HepG2 (cell line): ENCODE measurements around the gene P2RY2. TPM values are rescaled to one million over a fixed set of nuclear protein-coding genes. Genes with fewer than 3 reads are reported as not detected.

Source experiments
- GABPB1 ChIP-seq: IDR thresholded peaks from 2 replicates; pipeline ENCODE4 v1.6.1; 2016; ENCODE audit warnings: mild to moderate bottlenecking, missing genetic modification reagents, moderate library complexity, missing compliant biosample characterization
- HOXA7 ChIP-seq: sonication (generic); formaldehyde crosslinking; IDR thresholded peaks from 2 replicates; pipeline ENCODE4 v1.8.1; 2022; ENCODE audit warnings: mild to moderate bottlenecking, missing genetic modification reagents, moderate library complexity
- PCBP2 ChIP-seq: fragments of 200-400 bp; formaldehyde crosslinking; optimal IDR thresholded peaks from 2 replicates; pipeline ENCODE3; 2018; ENCODE audit warnings: low read length, low read depth; ENCODE audit not compliant: poor library complexity, severe bottlenecking
- PTBP1 ChIP-seq: fragments of 200-400 bp; formaldehyde crosslinking; IDR thresholded peaks from 2 replicates; pipeline ENCODE4 v1.6.1; 2018; ENCODE audit warnings: low read length, low read depth; ENCODE audit not compliant: poor library complexity, severe bottlenecking
- RFXAP ChIP-seq: sonication (generic); formaldehyde crosslinking; IDR thresholded peaks from 2 replicates; pipeline ENCODE4 v1.4.0; 2020; ENCODE audit warnings: missing genetic modification reagents, borderline replicate concordance
- SETDB1 ChIP-seq: sonication (generic); formaldehyde crosslinking; IDR thresholded peaks from 2 replicates; pipeline ENCODE4 v1.5.1; 2020; ENCODE audit warnings: missing genetic modification reagents, mild to moderate bottlenecking, borderline replicate concordance
- SIN3A ChIP-seq: IDR thresholded peaks from 2 replicates; pipeline ENCODE4 v1.6.1; 2011; ENCODE audit warnings: low read depth, mild to moderate bottlenecking, control low read depth, low read length, borderline replicate concordance
- THAP11 ChIP-seq: IDR thresholded peaks from 2 replicates; pipeline ENCODE4 v1.6.1; 2016; ENCODE audit warnings: missing biosample characterization, missing genetic modification reagents
- USF2 ChIP-seq, 2 experiments: sonication (generic) in 1 of 2; formaldehyde crosslinking in 1 of 2; IDR thresholded peaks; 2 replicates each; pipeline versions ENCODE4 v1.5.1 to v1.6.1; 2011 to 2020; ENCODE audit warnings: borderline replicate concordance in 1 of 2, low read depth in 1 of 2, low read length in 1 of 2, mild to moderate bottlenecking in 1 of 2, missing genetic modification reagents in 1 of 2, moderate library complexity in 1 of 2
- ZNF160 ChIP-seq: sonication (generic); formaldehyde crosslinking; IDR thresholded peaks from 2 replicates; pipeline ENCODE4 v1.8.0; 2022; ENCODE audit warnings: mild to moderate bottlenecking, inconsistent platforms, missing genetic modification reagents
- ZNF333 ChIP-seq: sonication (generic); formaldehyde crosslinking; IDR thresholded peaks from 2 replicates; pipeline ENCODE4 v1.4.0; 2020; ENCODE audit warnings: mild to moderate bottlenecking, missing genetic modification reagents, borderline replicate concordance
- ZNF558 ChIP-seq: sonication (generic); formaldehyde crosslinking; IDR thresholded peaks from 2 replicates; pipeline ENCODE4 v1.9.0; 2022; ENCODE audit warnings: mild to moderate bottlenecking, missing genetic modification reagents, borderline replicate concordance
- ZNF562 ChIP-seq: sonication (generic); formaldehyde crosslinking; IDR thresholded peaks from 2 replicates; pipeline ENCODE4 v1.8.0; 2022; ENCODE audit warnings: missing genetic modification reagents, borderline replicate concordance
- ZNF766 ChIP-seq: sonication (generic); formaldehyde crosslinking; IDR thresholded peaks from 2 replicates; pipeline ENCODE4 v1.5.0; 2020; ENCODE audit warnings: missing genetic modification reagents, borderline replicate concordance
- ZNF878 ChIP-seq: sonication (generic); formaldehyde crosslinking; IDR thresholded peaks from 2 replicates; pipeline ENCODE4 v1.8.1; 2023; ENCODE audit warnings: mild to moderate bottlenecking, missing genetic modification reagents, moderate library complexity
- ZNF879 ChIP-seq: sonication (generic); formaldehyde crosslinking; IDR thresholded peaks from 2 replicates; pipeline ENCODE4 v1.8.1; 2023; ENCODE audit warnings: missing genetic modification reagents
- polyA plus RNA-seq, 8 experiments: library from polyadenylated mRNA; depleted of rRNA in 3 of 8; stranded (reverse) in 7 of 8; unstranded in 1 of 8; fragments of >200 nt; fragmentation: Illumina TruSeq in 4 of 8; extraction: Trizol in 4 of 8; gene quantifications; 2 replicates each; pipeline versions ENCODE4 v1.2.1 to v1.2.3, GENCODE V29; 2011 to 2016; ENCODE audit warnings: low read depth in 4 of 8, missing spikeins in 1 of 8, mixed read lengths in 1 of 8; ENCODE audit not compliant: insufficient read depth in 1 of 8
- total RNA-seq, 5 experiments: library from RNA; depleted of rRNA; stranded (reverse); fragments of >200 nt; fragmentation: Illumina TruSeq; extraction: Trizol; gene quantifications; 2 replicates each; pipeline ENCODE4 v1.2.3, GENCODE V29; 2016; ENCODE audit warnings: low read depth in 1 of 5
- TF ChIP-seq, protein P1 (sequence below): sonication (generic); formaldehyde crosslinking; IDR thresholded peaks from 2 replicates; pipeline ENCODE4 v1.4.0; 2020; ENCODE audit warnings: low read depth, missing genetic modification reagents
- TF ChIP-seq, protein P2 (sequence below): sonication (generic); formaldehyde crosslinking; IDR thresholded peaks from 2 replicates; pipeline ENCODE4 v1.5.0; 2020; ENCODE audit warnings: missing genetic modification reagents
- TF ChIP-seq, protein P3 (sequence below): sonication (generic); formaldehyde crosslinking; IDR thresholded peaks from 2 replicates; pipeline ENCODE4 v1.4.0; 2020; ENCODE audit warnings: missing genetic modification reagents

Gene P2RY2
- total and polyA plus RNA-seq, 2 of the 13 experiments (the other 11 are each of a cell fraction or from before 2014, with no cell fraction given) = 0.95 to 3.1 TPM

DNA sequence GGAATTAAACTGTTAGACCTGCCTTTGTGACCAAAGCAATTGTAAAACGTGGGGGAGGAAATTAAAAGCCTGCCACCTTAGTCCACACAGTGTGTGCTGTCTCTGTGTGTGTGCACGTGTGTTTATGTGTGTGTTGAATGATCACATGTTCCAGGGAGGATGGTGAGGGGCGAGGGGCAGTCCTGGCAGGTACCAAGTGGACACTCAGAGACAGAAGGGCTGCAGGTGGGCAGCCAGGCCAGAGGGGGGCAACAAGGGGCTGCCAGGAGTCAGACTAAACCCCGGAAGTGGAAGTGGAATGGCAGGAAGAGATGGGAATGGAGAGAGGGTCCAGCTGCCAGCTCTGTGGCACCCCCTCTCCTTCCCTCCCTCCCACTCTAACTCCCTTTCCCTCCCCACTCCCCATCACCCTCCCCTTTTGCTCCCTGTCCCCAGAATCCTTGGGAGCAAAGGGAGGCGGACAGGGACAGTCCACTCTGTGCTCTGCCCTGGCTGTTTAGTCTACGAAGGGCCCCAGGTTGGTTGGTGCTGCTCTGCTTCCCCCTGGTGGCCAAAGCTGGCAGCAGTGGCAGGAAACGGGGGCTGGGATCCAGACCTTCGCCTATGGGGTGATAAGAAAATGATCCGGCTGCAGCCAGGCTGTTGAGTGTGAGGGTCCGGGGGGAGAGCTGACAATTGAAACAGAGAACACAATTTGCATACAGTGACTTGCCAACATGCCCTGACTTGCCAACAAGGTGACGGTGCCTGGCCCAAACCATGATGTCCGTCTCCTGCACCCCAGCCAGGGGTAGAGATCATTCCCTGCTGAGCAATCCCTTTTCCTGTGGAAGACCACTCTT is 24.4 kb downstream of the P2RY2 start (continued):
- TF ChIP-seq PTBP1 (no peak), THAP11 (CRISPR knock-in tag) (peak; percentile 81), ZNF558 (CRISPR knock-in tag) (no peak), ZNF160 (CRISPR knock-in tag) (no peak), USF2 (IDR thresholded peaks at IDR 0.05; ENCODE audit: low read depth, low read length) (no peak), USF2 (CRISPR knock-in tag; IDR thresholded peaks at IDR 0.05; ENCODE audit: borderline replicate concordance) (no peak), GABPB1 (CRISPR knock-in tag) (peak; percentile 91), HOXA7 (CRISPR knock-in tag) (no peak), SIN3A (peak; percentile 45; the same call in 1 of the 2 replicates), ZNF766 (CRISPR knock-in tag) (no peak), ZNF333 (CRISPR knock-in tag) (no peak), ZNF879 (CRISPR knock-in tag) (no peak), SETDB1 (CRISPR knock-in tag) (no peak), ZNF878 (CRISPR knock-in tag) (no peak), RFXAP (CRISPR knock-in tag) (no peak), PCBP2 (peak; percentile 74), ZNF562 (CRISPR knock-in tag) (no peak)
- TF ChIP-seq, protein P1, sequence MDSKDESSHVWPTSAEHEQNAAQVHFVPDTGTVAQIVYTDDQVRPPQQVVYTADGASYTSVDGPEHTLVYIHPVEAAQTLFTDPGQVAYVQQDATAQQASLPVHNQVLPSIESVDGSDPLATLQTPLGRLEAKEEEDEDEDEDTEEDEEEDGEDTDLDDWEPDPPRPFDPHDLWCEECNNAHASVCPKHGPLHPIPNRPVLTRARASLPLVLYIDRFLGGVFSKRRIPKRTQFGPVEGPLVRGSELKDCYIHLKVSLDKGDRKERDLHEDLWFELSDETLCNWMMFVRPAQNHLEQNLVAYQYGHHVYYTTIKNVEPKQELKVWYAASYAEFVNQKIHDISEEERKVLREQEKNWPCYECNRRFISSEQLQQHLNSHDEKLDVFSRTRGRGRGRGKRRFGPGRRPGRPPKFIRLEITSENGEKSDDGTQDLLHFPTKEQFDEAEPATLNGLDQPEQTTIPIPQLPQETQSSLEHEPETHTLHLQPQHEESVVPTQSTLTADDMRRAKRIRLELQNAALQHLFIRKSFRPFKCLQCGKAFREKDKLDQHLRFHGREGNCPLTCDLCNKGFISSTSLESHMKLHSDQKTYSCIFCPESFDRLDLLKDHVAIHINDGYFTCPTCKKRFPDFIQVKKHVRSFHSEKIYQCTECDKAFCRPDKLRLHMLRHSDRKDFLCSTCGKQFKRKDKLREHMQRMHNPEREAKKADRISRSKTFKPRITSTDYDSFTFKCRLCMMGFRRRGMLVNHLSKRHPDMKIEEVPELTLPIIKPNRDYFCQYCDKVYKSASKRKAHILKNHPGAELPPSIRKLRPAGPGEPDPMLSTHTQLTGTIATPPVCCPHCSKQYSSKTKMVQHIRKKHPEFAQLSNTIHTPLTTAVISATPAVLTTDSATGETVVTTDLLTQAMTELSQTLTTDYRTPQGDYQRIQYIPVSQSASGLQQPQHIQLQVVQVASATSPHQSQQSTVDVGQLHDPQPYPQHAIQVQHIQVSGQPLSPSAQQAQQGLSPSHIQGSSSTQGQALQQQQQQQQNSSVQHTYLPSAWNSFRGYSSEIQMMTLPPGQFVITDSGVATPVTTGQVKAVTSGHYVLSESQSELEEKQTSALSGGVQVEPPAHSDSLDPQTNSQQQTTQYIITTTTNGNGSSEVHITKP (CRISPR knock-in tag) = no peak
- TF ChIP-seq, protein P2, sequence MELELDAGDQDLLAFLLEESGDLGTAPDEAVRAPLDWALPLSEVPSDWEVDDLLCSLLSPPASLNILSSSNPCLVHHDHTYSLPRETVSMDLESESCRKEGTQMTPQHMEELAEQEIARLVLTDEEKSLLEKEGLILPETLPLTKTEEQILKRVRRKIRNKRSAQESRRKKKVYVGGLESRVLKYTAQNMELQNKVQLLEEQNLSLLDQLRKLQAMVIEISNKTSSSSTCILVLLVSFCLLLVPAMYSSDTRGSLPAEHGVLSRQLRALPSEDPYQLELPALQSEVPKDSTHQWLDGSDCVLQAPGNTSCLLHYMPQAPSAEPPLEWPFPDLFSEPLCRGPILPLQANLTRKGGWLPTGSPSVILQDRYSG (CRISPR knock-in tag) = no peak
- TF ChIP-seq, protein P3, sequence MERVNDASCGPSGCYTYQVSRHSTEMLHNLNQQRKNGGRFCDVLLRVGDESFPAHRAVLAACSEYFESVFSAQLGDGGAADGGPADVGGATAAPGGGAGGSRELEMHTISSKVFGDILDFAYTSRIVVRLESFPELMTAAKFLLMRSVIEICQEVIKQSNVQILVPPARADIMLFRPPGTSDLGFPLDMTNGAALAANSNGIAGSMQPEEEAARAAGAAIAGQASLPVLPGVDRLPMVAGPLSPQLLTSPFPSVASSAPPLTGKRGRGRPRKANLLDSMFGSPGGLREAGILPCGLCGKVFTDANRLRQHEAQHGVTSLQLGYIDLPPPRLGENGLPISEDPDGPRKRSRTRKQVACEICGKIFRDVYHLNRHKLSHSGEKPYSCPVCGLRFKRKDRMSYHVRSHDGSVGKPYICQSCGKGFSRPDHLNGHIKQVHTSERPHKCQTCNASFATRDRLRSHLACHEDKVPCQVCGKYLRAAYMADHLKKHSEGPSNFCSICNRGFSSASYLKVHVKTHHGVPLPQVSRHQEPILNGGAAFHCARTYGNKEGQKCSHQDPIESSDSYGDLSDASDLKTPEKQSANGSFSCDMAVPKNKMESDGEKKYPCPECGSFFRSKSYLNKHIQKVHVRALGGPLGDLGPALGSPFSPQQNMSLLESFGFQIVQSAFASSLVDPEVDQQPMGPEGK = peak; percentile 54; the same call in 1 of the 2 replicates
